ENCODE data around the gene FANK1.

The FANK1 gene

DNA sequence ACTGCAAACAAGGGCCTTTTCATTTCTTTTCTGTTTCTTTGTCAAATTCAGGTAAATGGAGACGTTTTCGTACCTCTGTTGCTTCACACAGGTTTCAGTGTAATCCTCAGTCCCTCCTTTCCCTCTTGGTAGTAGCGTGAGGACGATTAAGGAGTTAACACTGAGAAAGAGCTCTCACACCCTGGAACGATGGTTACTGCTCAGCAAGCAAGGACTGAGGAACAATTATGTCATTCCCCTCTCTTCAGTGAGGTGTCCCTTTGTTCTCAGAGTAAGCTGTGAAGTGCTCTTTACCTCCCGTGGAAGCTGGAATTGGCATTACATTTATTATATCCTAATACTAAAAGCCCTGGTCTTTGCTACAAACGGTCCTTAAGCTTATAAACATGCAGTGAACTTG, 95.9 kb downstream of the FANK1 start:
- no peak for TF ChIP-seq CTCF (IDR thresholded peaks at IDR 0.05; ENCODE audit: insufficient read depth, missing control alignments)
- no peak for FAIRE-seq

GRCh38 chr10:125994601-125995000, 98.2 kb downstream of the FANK1 start:
- FAIRE-seq, result no peak
- TF ChIP-seq CTCF (IDR thresholded peaks at IDR 0.05; ENCODE audit: insufficient read depth, missing control alignments), result no peak
- no peak for DNase-seq (ENCODE audit: insufficient read length, low spot score)

More for the DNA sequence above, 95.9 kb downstream of the FANK1 start:
- no peak for DNase-seq (ENCODE audit: insufficient read length, low spot score)

GRCh38 chr10:125995726-125996304, 99.5 kb downstream of the FANK1 start:
- DNase-seq (ENCODE audit: insufficient read length, low spot score) (no peak), FAIRE-seq (no peak)
- TF ChIP-seq CTCF (IDR thresholded peaks at IDR 0.05; ENCODE audit: insufficient read depth, missing control alignments), result no peak

DNA sequence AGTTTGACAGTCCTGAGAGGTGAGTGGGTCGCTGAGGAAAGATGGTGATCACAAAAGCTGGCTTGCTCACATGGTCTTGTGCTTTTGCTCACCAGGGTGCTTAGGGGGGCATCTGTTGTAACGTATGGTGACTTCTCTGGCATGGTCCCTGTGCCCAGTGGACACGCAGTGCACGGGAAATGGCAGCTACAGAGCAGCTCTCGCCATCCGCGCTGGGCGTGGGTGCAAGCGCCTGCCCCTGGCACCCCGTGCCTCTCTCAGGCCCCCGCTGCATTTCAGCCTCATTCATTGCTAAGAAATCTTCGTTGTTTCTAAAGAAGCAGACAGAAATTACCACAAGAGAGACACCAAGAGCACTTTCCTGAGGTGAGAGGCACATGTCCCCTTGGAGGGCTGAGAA, 101.2 kb downstream of the FANK1 start:
- FAIRE-seq (no peak), DNase-seq (ENCODE audit: insufficient read length, low spot score) (no peak)
- no peak for TF ChIP-seq CTCF (IDR thresholded peaks at IDR 0.05; ENCODE audit: insufficient read depth, missing control alignments)

DNA sequence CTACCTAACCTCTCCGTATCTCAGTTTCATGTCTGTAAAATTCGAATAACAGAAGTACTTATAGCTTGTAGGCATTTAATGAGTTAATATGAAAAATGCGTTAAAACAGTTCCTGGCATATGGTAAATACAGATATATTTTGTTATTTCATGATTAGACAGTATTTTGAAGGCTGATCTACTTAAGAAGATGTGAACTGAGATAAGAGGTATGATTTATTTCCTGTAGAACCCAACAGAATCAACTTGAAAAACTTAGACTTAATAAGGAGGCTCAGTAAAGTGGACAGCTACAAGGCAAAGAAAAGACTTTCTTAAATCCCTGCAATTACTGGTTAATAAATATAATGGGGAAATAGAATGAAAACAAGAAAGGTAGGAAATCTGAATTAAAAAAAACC, 103.3 kb downstream of the FANK1 start:
- DNase-seq (ENCODE audit: insufficient read length, low spot score), result no peak
- no peak for FAIRE-seq
- TF ChIP-seq CTCF (IDR thresholded peaks at IDR 0.05; ENCODE audit: insufficient read depth, missing control alignments), result no peak

- no peak for DNase-seq (ENCODE audit: insufficient read length, low spot score)
- FAIRE-seq, result no peak
- no peak for TF ChIP-seq CTCF (IDR thresholded peaks at IDR 0.05; ENCODE audit: insufficient read depth, missing control alignments)
Measured at GRCh38 chr10:126001576-126001975, 105.2 kb downstream of the FANK1 start.

DNA sequence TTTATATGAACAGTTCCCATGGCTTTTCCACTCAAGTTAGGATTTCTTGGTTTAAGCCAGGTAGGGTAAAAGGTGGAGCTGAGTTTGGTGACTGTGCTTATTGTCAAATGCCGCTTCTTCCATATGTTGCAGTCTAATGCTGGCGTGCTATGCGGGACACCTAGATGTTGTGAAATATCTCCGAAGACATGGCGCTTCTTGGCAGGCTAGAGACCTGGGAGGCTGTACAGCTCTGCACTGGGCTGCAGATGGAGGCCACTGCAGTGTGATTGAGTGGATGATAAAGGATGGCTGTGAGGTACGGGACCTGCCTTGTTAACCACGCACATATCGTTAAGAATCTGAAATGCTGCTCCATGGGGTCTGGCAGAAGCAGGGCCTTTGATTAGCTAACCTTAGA, 108.4 kb downstream of the FANK1 start:
- no peak for TF ChIP-seq CTCF (IDR thresholded peaks at IDR 0.05; ENCODE audit: insufficient read depth, missing control alignments)
- no peak for FAIRE-seq

More for the DNA sequence above, 108.4 kb downstream of the FANK1 start:
- no peak for DNase-seq (ENCODE audit: insufficient read length, low spot score)
